Jurkat, Clone E6-1 (cell line): ENCODE results near the gene ALDH5A1. TPM values are rescaled to one million over a fixed set of nuclear protein-coding genes. Genes with fewer than 3 reads are reported as not detected.

ENCODE experiments used
- DNase-seq: peaks from one replicate; pipeline ENCODE4 v3.0.0-alpha.2; 2011; ENCODE audit warnings: low read depth, low spot score
- H3K4me3 ChIP-seq: 2 replicates; pipeline ENCODE4 v1.5.1; 2011; ENCODE audit warnings: mild to moderate bottlenecking, low read length, control low read depth, moderate library complexity
- polyA plus RNA-seq: library from polyadenylated mRNA; unstranded; fragments of >200 nt; gene quantifications from one replicate; pipeline ENCODE4 v1.2.1, GENCODE V29; 2012; ENCODE audit warnings: missing spikeins; ENCODE audit not compliant: insufficient read length, insufficient read depth

ALDH5A1 gene
- polyA plus RNA-seq = 32.5 TPM

- DNase-seq = peak; percentile 68
These were observed at the start of gene ALDH5A1 for GRCh38 chr6:24494821-24495795. TSS of gene ALDH5A1 (plus strand) at chr6:24494969. CDS start at chr6:24494997, 28 bp downstream.

GRCh38 chr6:24445704-24446103 lies 49.1 kb upstream of the ALDH5A1 start:
- H3K4me3 ChIP-seq = no peak overlapping the region
- DNase-seq = no peak

More at GRCh38 chr6:24494821-24495795, at the start of gene ALDH5A1:
- H3K4me3 ChIP-seq = peak within 1 kb of the TSS; percentile 75

- DNase-seq = no peak
- H3K4me3 ChIP-seq = no peak overlapping the region
These were observed 48.1 kb upstream of the ALDH5A1 start for GRCh38 chr6:24446670-24447069.

GRCh38 chr6:24448396-24448795 lies 46.4 kb upstream of the ALDH5A1 start:
- no peak overlapping the region for H3K4me3 ChIP-seq
- DNase-seq = no peak

- no peak for DNase-seq
- H3K4me3 ChIP-seq = no peak overlapping the region
These were observed 45.8 kb upstream of the ALDH5A1 start for GRCh38 chr6:24448828-24449525.

GRCh38 chr6:24451581-24452388 lies 43.0 kb upstream of the ALDH5A1 start:
- no peak overlapping the region for H3K4me3 ChIP-seq
- DNase-seq = peak; percentile 26

- no peak overlapping the region for H3K4me3 ChIP-seq
These were observed 40.8 kb upstream of the ALDH5A1 start for GRCh38 chr6:24453921-24454320.

GRCh38 chr6:24454452-24454851 lies 40.3 kb upstream of the ALDH5A1 start:
- no peak overlapping the region for H3K4me3 ChIP-seq
- peak; percentile 28 for DNase-seq

More at GRCh38 chr6:24453921-24454320, 40.8 kb upstream of the ALDH5A1 start:
- no peak for DNase-seq

GRCh38 chr6:24455061-24455460 lies 39.7 kb upstream of the ALDH5A1 start:
- no peak for DNase-seq
- H3K4me3 ChIP-seq = no peak overlapping the region

GRCh38 chr6:24458134-24458533 lies 36.6 kb upstream of the ALDH5A1 start:
- no peak for DNase-seq
- H3K4me3 ChIP-seq = no peak overlapping the region

- DNase-seq = no peak
- H3K4me3 ChIP-seq = no peak overlapping the region
These were observed 35.8 kb upstream of the ALDH5A1 start for GRCh38 chr6:24458941-24459340.

- DNase-seq = no peak
These were observed 33.8 kb upstream of the ALDH5A1 start for GRCh38 chr6:24460966-24461365.

GRCh38 chr6:24464253-24465038 lies 30.3 kb upstream of the ALDH5A1 start:
- H3K4me3 ChIP-seq = no peak overlapping the region
- no peak for DNase-seq

More at GRCh38 chr6:24460966-24461365, 33.8 kb upstream of the ALDH5A1 start:
- no peak overlapping the region for H3K4me3 ChIP-seq

- no peak for DNase-seq
- no peak overlapping the region for H3K4me3 ChIP-seq
These were observed 25.0 kb upstream of the ALDH5A1 start for GRCh38 chr6:24469811-24470210.

GRCh38 chr6:24472181-24472580 lies 22.6 kb upstream of the ALDH5A1 start:
- no peak overlapping the region for H3K4me3 ChIP-seq
- no peak for DNase-seq

- DNase-seq = no peak
- no peak overlapping the region for H3K4me3 ChIP-seq
These were observed 18.1 kb upstream of the ALDH5A1 start for GRCh38 chr6:24476631-24477030.

GRCh38 chr6:24477070-24477469 lies 17.7 kb upstream of the ALDH5A1 start:
- no peak overlapping the region for H3K4me3 ChIP-seq
- no peak for DNase-seq

GRCh38 chr6:24478903-24479302 lies 15.9 kb upstream of the ALDH5A1 start:
- DNase-seq = no peak
- H3K4me3 ChIP-seq = no peak overlapping the region
